ENCODE data around the gene JMJD6. TPM values are rescaled to one million over a fixed set of nuclear protein-coding genes. Genes with fewer than 3 reads are reported as not detected.
A peak's percentile ranks its signal among the peaks of the same experiment; 100 is the strongest.

Gene JMJD6
- total RNA-seq, 3 donors from 2014 or later (not counting 1 experiment from before 2014, with no cell fraction given): 169 to 257 (median 195) TPM

DNA sequence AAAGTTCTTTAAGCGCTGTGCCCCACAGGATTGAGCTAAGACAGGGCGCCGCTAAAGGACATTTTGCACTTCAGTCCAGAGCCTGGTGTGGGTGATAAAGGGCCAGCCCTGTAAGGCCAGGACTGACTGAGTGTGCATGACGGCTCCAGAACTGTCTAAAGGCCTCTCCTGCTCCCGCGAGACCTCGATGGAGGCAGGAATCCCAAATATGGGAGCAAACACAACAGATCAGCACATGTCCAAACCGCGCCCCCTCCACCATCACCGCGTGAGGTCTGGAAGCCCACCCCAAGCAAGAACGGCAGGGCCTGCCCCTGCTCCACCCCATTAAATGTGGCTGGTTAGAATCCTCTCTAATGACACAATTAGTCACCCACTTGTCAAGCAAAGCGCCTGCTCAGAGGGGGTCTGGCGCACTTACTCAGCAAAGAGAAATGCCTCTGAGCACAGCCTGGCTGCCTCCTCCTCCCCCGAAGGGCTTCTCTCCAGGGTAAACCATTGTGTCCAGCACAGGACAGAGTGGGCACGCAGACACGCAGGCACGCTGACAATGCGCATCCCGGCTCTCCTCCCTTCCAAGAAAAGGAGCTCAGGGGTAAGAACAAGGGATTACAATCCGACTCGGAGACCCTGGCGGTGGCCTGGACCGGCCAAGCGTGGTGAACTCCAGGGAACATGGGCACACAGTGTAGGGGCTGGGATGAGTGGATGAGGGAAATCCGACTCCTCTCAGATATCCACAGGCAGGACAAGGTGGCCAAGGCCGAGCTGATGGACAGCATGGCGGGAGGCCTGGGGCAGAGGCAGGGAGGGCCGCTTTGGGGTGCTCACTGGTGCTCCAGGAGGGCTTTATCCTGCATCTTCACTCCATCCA lies 17.1 kb downstream of the JMJD6 start:
- no peaks in the 10 kb centered on the region for H3K9me3 ChIP-seq (ENCODE audit: control insufficient read depth, insufficient read depth, low read length)
- no peaks in the 10 kb centered on the region for H3K9me3 Mint-ChIP-seq
- H3K4me3 Mint-ChIP-seq: peak overlapping the region; percentile 78
- no peak overlapping the region for H3K27ac ChIP-seq (ENCODE audit: low read length)
- H3K4me3 ChIP-seq (ENCODE audit: low read length): no peak overlapping the region
- no peaks in the 10 kb centered on the region for H3K27me3 Mint-ChIP-seq (ENCODE audit: low read depth in 2 of 2)
- no peaks in the 10 kb centered on the region for H3K27me3 ChIP-seq (ENCODE audit: control insufficient read depth, insufficient read depth, low read length)
- H3K36me3 ChIP-seq (ENCODE audit: control insufficient read depth, insufficient read depth, low read length): peaks cover 9% of the 10 kb centered on the region
- peaks cover 0 to 48% of the 10 kb centered on the region in 2 donors for H3K4me1 Mint-ChIP-seq
- DNase-seq: no peak
- no peak for ATAC-seq
- WGBS (ENCODE audit: insufficient coverage): 97% methylated on average over 29 of the region's 29 CpGs
- intact Hi-C loops (cut with micrococcal nuclease): no loop called here
- H3K4me1 ChIP-seq (ENCODE audit: control insufficient read depth, insufficient read depth, low read length): peaks cover 23% of the 10 kb centered on the region
- peak overlapping the region; percentile 41 to 52 for H3K27ac Mint-ChIP-seq
- H3K36me3 Mint-ChIP-seq: no peaks in the 10 kb centered on the region
- no peak for TF ChIP-seq CTCF (IDR thresholded peaks at IDR 0.05)

- H3K4me3 ChIP-seq (ENCODE audit: low read length): no peak overlapping the region
- ATAC-seq: no peak
- H3K36me3 Mint-ChIP-seq: no peaks in the 10 kb centered on the region
- peaks cover 0 to 38% of the 10 kb centered on the region in 2 donors for H3K4me1 Mint-ChIP-seq
- H3K27me3 Mint-ChIP-seq (ENCODE audit: low read depth in 2 of 2): no peaks in the 10 kb centered on the region
- no peaks in the 10 kb centered on the region for H3K9me3 Mint-ChIP-seq
- H3K36me3 ChIP-seq (ENCODE audit: control insufficient read depth, insufficient read depth, low read length): peaks cover 2% of the 10 kb centered on the region
- TF ChIP-seq CTCF (IDR thresholded peaks at IDR 0.05): no peak
- intact Hi-C loops (cut with micrococcal nuclease): no loop called here
- H3K4me3 Mint-ChIP-seq: peak overlapping the region; percentile 78
- no peaks in the 10 kb centered on the region for H3K9me3 ChIP-seq (ENCODE audit: control insufficient read depth, insufficient read depth, low read length)
- no peak overlapping the region for H3K27ac ChIP-seq (ENCODE audit: low read length)
- H3K4me1 ChIP-seq (ENCODE audit: control insufficient read depth, insufficient read depth, low read length): peaks cover 23% of the 10 kb centered on the region
- H3K27me3 ChIP-seq (ENCODE audit: control insufficient read depth, insufficient read depth, low read length): no peaks in the 10 kb centered on the region
- H3K27ac Mint-ChIP-seq: peak overlapping the region; percentile 41 to 63
- WGBS (ENCODE audit: insufficient coverage): 95% methylated on average over 14 of the region's 14 CpGs
- DNase-seq: no peak
Observed at GRCh38 chr17:76707985-76708807, 18.2 kb downstream of the JMJD6 start.

DNA sequence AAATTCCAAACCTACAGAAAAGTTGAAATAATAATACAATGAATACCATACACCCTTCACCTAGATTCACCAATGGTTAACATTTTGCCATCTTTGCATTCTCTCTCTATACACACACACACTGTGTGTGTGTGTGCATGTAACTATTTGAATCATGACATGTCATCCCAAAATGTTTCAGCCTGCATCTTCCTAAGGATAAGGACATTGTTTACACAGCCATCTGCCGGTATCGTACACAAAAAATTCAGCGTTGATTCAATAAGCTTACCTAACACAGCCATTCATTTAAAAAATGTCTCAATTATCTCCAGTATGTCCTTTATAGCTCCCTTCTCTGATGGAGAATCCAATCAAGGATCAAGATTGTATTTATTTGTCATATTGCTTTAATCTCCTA lies 19.6 kb downstream of the JMJD6 start:
- Histone ChIP-seq H3K27me3 (ENCODE audit: control insufficient read depth, insufficient read depth, low read length) (no peaks in the 10 kb centered on the region), H3K27ac (ENCODE audit: low read length) (no peak overlapping the region), H3K36me3 (ENCODE audit: control insufficient read depth, insufficient read depth, low read length) (no peaks in the 10 kb centered on the region), H3K4me3 (ENCODE audit: low read length) (no peak overlapping the region), H3K9me3 (ENCODE audit: control insufficient read depth, insufficient read depth, low read length) (no peaks in the 10 kb centered on the region), H3K4me1 (ENCODE audit: control insufficient read depth, insufficient read depth, low read length) (peaks cover 23% of the 10 kb centered on the region)
- intact Hi-C loops (cut with micrococcal nuclease): no loop called here
- H3K36me3 Mint-ChIP-seq: no peaks in the 10 kb centered on the region
- no peak overlapping the region for H3K4me3 Mint-ChIP-seq
- no peak for TF ChIP-seq CTCF (IDR thresholded peaks at IDR 0.05)
- WGBS (ENCODE audit: insufficient coverage): 97% methylated on average over 3 of the region's 3 CpGs
- no peak overlapping the region for H3K27ac Mint-ChIP-seq
- H3K4me1 Mint-ChIP-seq: peaks cover 0 to 41% of the 10 kb centered on the region in 2 donors
- ATAC-seq (no peak), DNase-seq (no peak)
- H3K27me3 Mint-ChIP-seq (ENCODE audit: low read depth in 2 of 2): no peaks in the 10 kb centered on the region
- no peaks in the 10 kb centered on the region for H3K9me3 Mint-ChIP-seq

Data from natural killer cell (primary cell).